Muscle layer of duodenum (tissue), 2 donors: ENCODE measurements around the gene UBAP1L.

Source experiments
- H3K27ac ChIP-seq: one replicate; pipeline ENCODE4 v1.7.0; 2013; ENCODE audit warnings: mild to moderate bottlenecking, low read length
- H3K27me3 ChIP-seq: one replicate; pipeline ENCODE4 v1.7.0; 2013; ENCODE audit warnings: low read depth, mild to moderate bottlenecking, control low read depth, low read length
- H3K36me3 ChIP-seq, 2 donors: one replicate each; pipeline ENCODE4 v1.7.0; 2013; ENCODE audit warnings: low read length in 2 of 2, control low read depth in 1 of 2, mild to moderate bottlenecking in 1 of 2; ENCODE audit not compliant: insufficient read depth in 2 of 2, control insufficient read depth in 1 of 2
- H3K4me1 ChIP-seq, 2 donors: one replicate each; pipeline ENCODE4 v1.7.0; 2013; ENCODE audit warnings: low read length in 2 of 2, mild to moderate bottlenecking in 2 of 2, control low read depth in 1 of 2, moderate library complexity in 1 of 2; ENCODE audit not compliant: insufficient read depth in 2 of 2, control insufficient read depth in 1 of 2
- H3K4me3 ChIP-seq, 2 donors: one replicate each; pipeline ENCODE4 v1.7.0; 2013; ENCODE audit warnings: low read length in 2 of 2, low read depth in 1 of 2, mild to moderate bottlenecking in 1 of 2
- H3K9me3 ChIP-seq, 2 donors: one replicate each; pipeline ENCODE4 v1.7.0; 2013; ENCODE audit warnings: low read length in 2 of 2, control low read depth in 1 of 2, mild to moderate bottlenecking in 1 of 2; ENCODE audit not compliant: control insufficient read depth in 1 of 2
- donor health status: healthy.

Gene UBAP1L

GRCh38 chr15:65059931-65060596, 54.9 kb downstream of the UBAP1L start:
- Histone ChIP-seq H3K4me1 (peaks cover 0 to 14% of the 10 kb centered on the region in 2 donors), H3K27me3 (no peaks in the 10 kb centered on the region), H3K36me3 (no peaks in the 10 kb centered on the region), H3K4me3 (no peak overlapping the region), H3K27ac (no peak overlapping the region), H3K9me3 (no peaks in the 10 kb centered on the region)

GRCh38 chr15:65059369-65059750, 55.6 kb downstream of the UBAP1L start:
- H3K9me3 ChIP-seq: no peaks in the 10 kb centered on the region
- no peak overlapping the region for H3K4me3 ChIP-seq
- H3K36me3 ChIP-seq: no peaks in the 10 kb centered on the region
- peaks cover 4 to 21% of the 10 kb centered on the region in 2 donors for H3K4me1 ChIP-seq
- peak overlapping the region; percentile 19 for H3K27ac ChIP-seq
- H3K27me3 ChIP-seq: no peaks in the 10 kb centered on the region

GRCh38 chr15:65058394-65059368, 56.3 kb downstream of the UBAP1L start:
- Histone ChIP-seq H3K27ac (no peak overlapping the region), H3K4me1 (peaks cover 4 to 22% of the 10 kb centered on the region in 2 donors), H3K36me3 (peaks cover 0 to 1% of the 10 kb centered on the region in 2 donors)

GRCh38 chr15:65057549-65057940, 57.5 kb downstream of the UBAP1L start:
- H3K4me1 ChIP-seq: peaks cover 4 to 17% of the 10 kb centered on the region in 2 donors

More at GRCh38 chr15:65058394-65059368, 56.3 kb downstream of the UBAP1L start:
- no peak overlapping the region for H3K4me3 ChIP-seq
- H3K27me3 ChIP-seq: no peaks in the 10 kb centered on the region
- no peaks in the 10 kb centered on the region for H3K9me3 ChIP-seq

DNA sequence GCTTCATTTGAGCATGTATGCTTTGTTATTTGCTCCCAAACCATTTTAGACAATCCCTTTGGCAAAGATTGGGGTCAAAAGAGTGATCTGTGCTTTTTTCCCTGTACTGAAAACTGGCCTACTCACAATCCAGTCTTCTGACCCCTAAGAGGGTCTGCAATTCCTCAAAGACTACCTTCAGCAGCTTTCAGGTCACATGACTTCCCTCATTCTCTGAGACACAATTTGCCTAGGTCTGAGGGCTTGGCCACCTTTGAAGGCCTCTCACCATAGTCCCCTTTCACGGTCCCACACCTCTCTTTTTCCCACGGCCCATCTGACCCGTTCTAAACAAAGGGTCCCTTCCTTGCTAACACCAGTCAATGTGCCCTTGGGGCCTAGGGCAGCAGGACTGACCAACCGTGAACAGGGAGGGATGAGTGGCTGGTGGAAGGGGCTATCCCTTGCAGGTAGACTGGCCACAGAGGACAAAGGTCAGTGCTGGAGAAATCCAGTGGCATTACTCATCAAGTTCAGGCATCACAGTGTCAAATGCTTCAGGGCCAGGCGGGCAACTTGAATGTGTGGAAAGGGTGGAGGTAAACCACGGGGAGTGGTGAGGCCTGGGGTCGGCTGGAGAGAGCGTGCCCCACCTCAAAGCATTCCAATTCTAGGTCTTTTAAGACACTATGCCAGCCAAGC, 58.0 kb downstream of the UBAP1L start:
- Histone ChIP-seq H3K27ac (no peak overlapping the region), H3K4me3 (no peak overlapping the region), H3K4me1 (peaks cover 4 to 14% of the 10 kb centered on the region in 2 donors)

More at GRCh38 chr15:65057549-65057940, 57.5 kb downstream of the UBAP1L start:
- no peaks in the 10 kb centered on the region for H3K9me3 ChIP-seq
- no peaks in the 10 kb centered on the region for H3K27me3 ChIP-seq
- no peak overlapping the region for H3K4me3 ChIP-seq
- H3K27ac ChIP-seq: no peak overlapping the region
- peaks cover 0 to 6% of the 10 kb centered on the region in 2 donors for H3K36me3 ChIP-seq

DNA sequence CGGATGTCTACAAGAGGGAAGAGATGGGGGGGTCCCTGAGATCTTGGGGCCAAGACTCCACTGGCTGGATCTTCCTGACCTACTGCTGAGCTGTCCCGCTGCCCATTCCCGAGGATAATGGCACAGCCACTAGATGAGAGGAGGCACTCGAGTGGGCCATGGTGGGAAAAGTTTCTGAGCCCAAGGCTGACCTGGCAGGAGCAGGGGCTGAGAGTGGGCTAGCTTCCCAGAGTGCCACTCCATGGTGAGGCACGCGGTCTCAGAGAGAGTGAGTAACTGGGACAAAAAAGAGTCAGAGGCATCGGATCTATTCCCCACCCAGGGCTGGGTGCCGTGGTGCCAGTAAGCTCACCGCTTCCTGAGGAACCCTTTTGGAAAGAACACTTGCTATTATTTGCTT, 58.9 kb downstream of the UBAP1L start:
- Histone ChIP-seq H3K36me3 (peaks cover 0 to 6% of the 10 kb centered on the region in 2 donors), H3K4me1 (peaks cover 4 to 13% of the 10 kb centered on the region in 2 donors), H3K4me3 (no peak overlapping the region), H3K9me3 (no peaks in the 10 kb centered on the region), H3K27ac (no peak overlapping the region), H3K27me3 (no peaks in the 10 kb centered on the region)

More for the DNA sequence above, 58.0 kb downstream of the UBAP1L start:
- Histone ChIP-seq H3K36me3 (peaks cover 0 to 6% of the 10 kb centered on the region in 2 donors), H3K27me3 (no peaks in the 10 kb centered on the region), H3K9me3 (no peaks in the 10 kb centered on the region)

DNA sequence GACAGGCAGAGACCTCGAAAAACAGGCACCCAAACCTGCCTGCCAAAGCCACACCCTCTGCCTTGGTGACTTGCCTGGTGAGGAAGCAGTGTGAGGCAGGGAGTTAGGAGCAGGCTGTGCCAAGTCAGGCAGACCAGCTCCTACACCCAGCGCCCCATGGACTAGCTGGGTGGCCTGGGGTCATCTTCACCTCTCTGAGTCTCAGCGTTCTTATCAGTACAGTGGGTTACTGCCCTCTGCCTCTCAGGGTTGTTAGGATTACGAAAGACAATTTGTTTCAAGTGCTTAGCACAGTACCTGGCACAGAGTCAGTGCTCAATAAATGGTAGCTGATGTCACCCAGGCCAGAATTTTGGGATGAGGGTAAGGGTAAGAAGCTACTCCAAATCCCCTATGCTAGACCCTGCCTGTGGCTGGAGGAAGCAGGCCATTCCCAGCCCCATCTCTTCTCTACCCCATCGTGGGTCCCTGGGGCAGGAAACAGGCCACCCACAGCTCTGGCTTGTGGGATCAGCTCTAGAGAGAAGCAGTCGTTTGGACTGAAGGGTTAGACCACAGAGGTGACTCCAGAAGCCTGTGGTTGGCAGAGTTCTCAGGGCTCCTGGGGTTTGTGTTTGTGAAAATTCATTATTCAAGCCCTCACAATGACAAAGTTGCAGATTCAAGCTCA, 59.7 kb downstream of the UBAP1L start:
- no peak overlapping the region for H3K27ac ChIP-seq
- H3K9me3 ChIP-seq: no peaks in the 10 kb centered on the region
- H3K4me1 ChIP-seq: peaks cover 4 to 8% of the 10 kb centered on the region in 2 donors
- H3K27me3 ChIP-seq: no peaks in the 10 kb centered on the region
- H3K4me3 ChIP-seq: no peak overlapping the region
- peaks cover 0 to 6% of the 10 kb centered on the region in 2 donors for H3K36me3 ChIP-seq

- H3K4me3 ChIP-seq: no peak overlapping the region
- H3K27ac ChIP-seq: no peak overlapping the region
- peaks cover 0 to 6% of the 10 kb centered on the region in 2 donors for H3K36me3 ChIP-seq
- no peaks in the 10 kb centered on the region for H3K27me3 ChIP-seq
- no peaks in the 10 kb centered on the region for H3K9me3 ChIP-seq
- H3K4me1 ChIP-seq: peaks cover 4 to 15% of the 10 kb centered on the region in 2 donors
Observed at GRCh38 chr15:65054333-65055200, 60.4 kb downstream of the UBAP1L start.

DNA sequence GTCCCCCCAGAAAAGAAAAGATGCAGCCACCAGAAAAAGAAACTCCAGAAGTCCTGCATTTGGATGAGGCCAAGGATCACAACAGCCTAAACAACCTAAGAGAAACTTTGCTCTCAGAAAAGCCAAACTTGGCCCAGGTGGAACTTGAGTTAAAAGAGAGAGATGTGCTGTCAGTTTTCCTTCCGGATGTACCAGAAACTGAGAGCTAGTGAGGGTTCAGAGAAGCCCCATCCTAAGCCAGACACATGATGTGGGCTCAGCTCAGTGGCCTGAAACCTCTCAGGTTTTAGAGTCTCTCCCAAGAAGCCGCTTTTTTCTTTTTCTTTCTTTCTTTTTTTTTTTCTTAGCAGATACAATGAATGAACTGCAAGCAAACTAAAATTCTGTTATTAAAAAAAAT, 62.0 kb downstream of the UBAP1L start:
- H3K4me1 ChIP-seq: peaks cover 4 to 24% of the 10 kb centered on the region in 2 donors
- H3K27me3 ChIP-seq: no peaks in the 10 kb centered on the region
- H3K4me3 ChIP-seq: no peak overlapping the region
- peaks cover 0 to 6% of the 10 kb centered on the region in 2 donors for H3K36me3 ChIP-seq
- H3K27ac ChIP-seq: no peak overlapping the region
- H3K9me3 ChIP-seq: no peaks in the 10 kb centered on the region

GRCh38 chr15:65051266-65051665, 63.7 kb downstream of the UBAP1L start:
- H3K9me3 ChIP-seq: no peaks in the 10 kb centered on the region
- peaks cover 4 to 29% of the 10 kb centered on the region in 2 donors for H3K4me1 ChIP-seq
- no peaks in the 10 kb centered on the region for H3K27me3 ChIP-seq
- H3K4me3 ChIP-seq: no peak overlapping the region
- no peak overlapping the region for H3K27ac ChIP-seq
- peaks cover 0 to 6% of the 10 kb centered on the region in 2 donors for H3K36me3 ChIP-seq
